Measurements from ENCODE around the gene MINDY3. TPM values are rescaled to one million over a fixed set of nuclear protein-coding genes. Genes with fewer than 3 reads are reported as not detected.

Gene MINDY3
- total RNA-seq, 1 experiment from 2014 or later, result 10.4 TPM

DNA sequence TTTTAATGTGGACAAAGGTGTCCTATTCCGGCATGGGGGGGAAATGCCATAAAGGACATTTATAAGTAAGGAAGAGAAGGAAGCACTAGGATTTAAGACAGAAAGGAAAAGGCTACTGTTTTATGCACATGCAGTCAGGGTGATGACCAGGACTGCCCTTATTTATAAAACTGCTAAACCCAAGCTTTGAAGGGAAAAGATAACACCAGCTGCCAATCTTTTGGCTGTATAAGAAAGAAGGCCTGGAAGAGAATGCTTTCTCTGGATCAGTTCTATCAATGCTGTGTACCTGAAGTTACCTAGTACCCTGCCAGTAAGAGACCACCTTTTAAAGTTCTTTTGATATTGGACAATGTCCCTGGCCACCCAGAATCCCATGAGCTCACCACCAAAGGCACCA is 59.2 kb downstream of the MINDY3 start:
- BruUV-seq (replicated peaks), result no TSS peak
- H3K36me3 ChIP-seq (ENCODE audit: control insufficient read depth, insufficient read depth, low read length), result no peaks in the 10 kb centered on the region
- H3K27ac ChIP-seq (ENCODE audit: low read length), result no peak overlapping the region
- no peak for ATAC-seq
- in situ Hi-C loops (cut with HindIII; ENCODE audit: low pct_unique_long_range_greater_than_20kb, low sequenced_read_pairs) (no loop called here), intact Hi-C loops (cut with micrococcal nuclease; ENCODE audit: unreplicated experiment) (no loop called here)
- H3K4me1 ChIP-seq (ENCODE audit: control insufficient read depth, insufficient read depth, low read length), result no peaks in the 10 kb centered on the region
- no peaks in the 10 kb centered on the region for H3K9me3 ChIP-seq (ENCODE audit: control insufficient read depth, insufficient read depth, low read depth, low read length)
- CTCF ChIA-PET, result no interaction called here
- POLR2A ChIA-PET, result no interaction called here
- H3K4me3 ChIP-seq (ENCODE audit: low read depth in 2 of 2, low read length in 2 of 2), result no peak overlapping the region
- DNase-seq (ENCODE audit: low read depth, low spot score), result no peak
- no peaks in the 10 kb centered on the region for H3K27me3 ChIP-seq (ENCODE audit: control insufficient read depth, insufficient read depth, low read length)
- TF ChIP-seq SIN3A (IDR thresholded peaks at IDR 0.05; ENCODE audit: borderline replicate concordance, insufficient read depth, low read depth, low read length) (no peak), POLR2AphosphoS5 (IDR thresholded peaks at IDR 0.05; ENCODE audit: low read depth, low read length) (no peak), TCF7L2 (IDR thresholded peaks at IDR 0.05; ENCODE audit: low read depth, low read length) (no peak), CTCF (IDR thresholded peaks at IDR 0.05) (no peak), REST (IDR thresholded peaks at IDR 0.05; ENCODE audit: insufficient read depth in 1 of 2, low read depth in 2 of 2, low read length in 1 of 2) (no peak)

GRCh38 chr10:15797346-15797745 is 63.0 kb downstream of the MINDY3 start:
- intact Hi-C loops (cut with micrococcal nuclease; ENCODE audit: unreplicated experiment) (no loop called here), in situ Hi-C loops (cut with HindIII; ENCODE audit: low pct_unique_long_range_greater_than_20kb, low sequenced_read_pairs) (no loop called here)
- BruUV-seq (replicated peaks), result no TSS peak
- no peak for ATAC-seq
- Histone ChIP-seq H3K36me3 (ENCODE audit: control insufficient read depth, insufficient read depth, low read length) (no peaks in the 10 kb centered on the region), H3K27ac (ENCODE audit: low read length) (no peak overlapping the region), H3K9me3 (ENCODE audit: control insufficient read depth, insufficient read depth, low read depth, low read length) (no peaks in the 10 kb centered on the region), H3K4me1 (ENCODE audit: control insufficient read depth, insufficient read depth, low read length) (no peaks in the 10 kb centered on the region), H3K4me3 (ENCODE audit: low read depth in 2 of 2, low read length in 2 of 2) (no peak overlapping the region), H3K27me3 (ENCODE audit: control insufficient read depth, insufficient read depth, low read length) (no peaks in the 10 kb centered on the region)
- TF ChIP-seq POLR2AphosphoS5 (IDR thresholded peaks at IDR 0.05; ENCODE audit: low read depth, low read length), result no peak
- TF ChIP-seq REST (IDR thresholded peaks at IDR 0.05; ENCODE audit: insufficient read depth in 1 of 2, low read depth in 2 of 2, low read length in 1 of 2), result no peak
- no peak for TF ChIP-seq SIN3A (IDR thresholded peaks at IDR 0.05; ENCODE audit: borderline replicate concordance, insufficient read depth, low read depth, low read length)
- no peak for TF ChIP-seq TCF7L2 (IDR thresholded peaks at IDR 0.05; ENCODE audit: low read depth, low read length)
- POLR2A ChIA-PET, result no interaction called here
- DNase-seq (ENCODE audit: low read depth, low spot score), result no peak
- CTCF ChIA-PET, result no interaction called here

Data from Panc1 (cell line).